A549 (cell line): Measurements from ENCODE around the gene HOXA5. TPM values are rescaled to one million over a fixed set of nuclear protein-coding genes. Genes with fewer than 3 reads are reported as not detected.
A peak's percentile ranks its signal among the peaks of the same experiment; 100 is the strongest.

Experiments
- ATAC-seq, 2 experiments: fragments of 200-7000 bp in 1 of 2; fragments of >200 bp in 1 of 2; cut with Nextera tagmentation in 1 of 2; cut with Tn5 transposase in 1 of 2; 3 replicates each; pipeline versions ENCODE4 v1.8.0 to v1.9.1; 2018 to 2020; ENCODE audit warnings: mild to moderate bottlenecking in 1 of 2, moderate library complexity in 1 of 2
- CTCF ChIA-PET: fragments of 300-600 bp; sonication (Branson Sonifier 250); formaldehyde crosslinking; extraction: SDS; loops from one replicate; lab custom pipeline; 2021; ENCODE audit warnings: antibody characterized with exemption, inconsistent platforms; lab: Yijun Ruan, JAX
- POLR2A ChIA-PET: fragments of 350-600 bp; formaldehyde crosslinking; extraction: SDS; loops from one replicate; lab custom pipeline; 2021; ENCODE audit warnings: antibody characterized with exemption, inconsistent platforms; lab: Yijun Ruan, JAX
- DNase-seq, 2 experiments: peaks; one replicate each; pipeline versions ENCODE4 v3.0.0 to v3.0.0-alpha.2; 2011 to 2016; ENCODE audit warnings: low read depth in 1 of 2, low spot score in 1 of 2
- FAIRE-seq: peaks from 2 replicates; lab custom pipeline; 2011; peaks lifted over from hg19 to GRCh38; lab: Jason Lieb, UNC
- H3K27ac ChIP-seq, 2 experiments: fragments of >200 bp; sonication (Bioruptor Twin); formaldehyde crosslinking; 3 replicates each; pipeline ENCODE4 v1.5.1; 2016 to 2017
- H3K4me1 ChIP-seq: fragments of >200 bp; sonication (Bioruptor Twin); formaldehyde crosslinking; 3 replicates; pipeline ENCODE4 v1.6.1; 2016
- H3K4me2 ChIP-seq: fragments of >200 bp; sonication (Bioruptor Twin); formaldehyde crosslinking; 3 replicates; pipeline ENCODE4 v1.6.1; 2016
- H3K4me3 ChIP-seq: fragments of >200 bp; sonication (Bioruptor Twin); formaldehyde crosslinking; 3 replicates; pipeline ENCODE4 v1.5.1; 2016
- H3K9me3 ChIP-seq: fragments of >200 bp; sonication (Bioruptor Twin); formaldehyde crosslinking; 3 replicates; pipeline ENCODE4 v1.6.1; 2016
- ATOH8 ChIP-seq: fragments of 250-450 bp; sonication (Bioruptor Pico); IDR thresholded peaks from 2 replicates; pipeline ENCODE4 v1.5.0; 2020; ENCODE audit warnings: low read depth, mild to moderate bottlenecking, moderate library complexity
- BCL3 ChIP-seq: fragments of >200 bp; sonication (Bioruptor Twin); formaldehyde crosslinking; IDR thresholded peaks from 3 replicates; pipeline ENCODE4 v1.6.1; 2016
- BHLHE40 ChIP-seq: IDR thresholded peaks from 2 replicates; pipeline ENCODE4 v1.6.1; 2012; ENCODE audit warnings: low read depth, low read length, inconsistent platforms
- CEBPB ChIP-seq, 2 experiments: fragments of >200 bp in 1 of 2; sonication (Bioruptor Twin) in 1 of 2; formaldehyde crosslinking in 1 of 2; IDR thresholded peaks; 2 replicates each; pipeline ENCODE4 v1.6.1; 2012 to 2016
- CHD4 ChIP-seq: fragments of 200-600 bp; sonication (generic); IDR thresholded peaks from 2 replicates; pipeline ENCODE4 v1.6.1; 2016; ENCODE audit warnings: antibody characterized with exemption, mild to moderate bottlenecking, borderline replicate concordance
- E2F6 ChIP-seq: IDR thresholded peaks from 2 replicates; pipeline ENCODE4 v1.6.1; 2012; ENCODE audit warnings: low read depth, borderline replicate concordance
- EP300 ChIP-seq, 2 experiments: fragments of >200 bp; sonication (Bioruptor Twin); formaldehyde crosslinking; IDR thresholded peaks; 2 replicates in 1 of 2; 3 replicates in 1 of 2; pipeline ENCODE4 v1.6.1; 2016 to 2017
- FOSL2 ChIP-seq, 2 experiments: fragments of 450-650 bp in 1 of 2; fragments of >200 bp in 1 of 2; sonication (Bioruptor Twin) in 1 of 2; formaldehyde crosslinking; IDR thresholded peaks; 2 replicates each; pipeline versions ENCODE4 v1.5.0 to v1.6.1; 2016 to 2020; ENCODE audit warnings: mild to moderate bottlenecking in 1 of 2, moderate library complexity in 1 of 2
- HEYL ChIP-seq: fragments of 250-450 bp; sonication (Bioruptor Pico); IDR thresholded peaks from 2 replicates; pipeline ENCODE4 v1.8.0; 2021; ENCODE audit warnings: mild to moderate bottlenecking, moderate library complexity
- MAFK ChIP-seq: fragments of 450-650 bp; IDR thresholded peaks from 2 replicates; pipeline ENCODE4 v1.6.1; 2014; ENCODE audit not compliant: partially characterized antibody
- MAX ChIP-seq: IDR thresholded peaks from 2 replicates; pipeline ENCODE4 v1.6.1; 2012
- MAZ ChIP-seq: fragments of 150-350 bp; IDR thresholded peaks from 2 replicates; pipeline ENCODE4 v1.6.1; 2014; ENCODE audit warnings: antibody characterized with exemption, low read depth, low read length, borderline replicate concordance
- NFE2L2 ChIP-seq: fragments of 150-350 bp; conservative IDR thresholded peaks from 2 replicates; pipeline ENCODE4 v1.6.1; 2014; ENCODE audit warnings: low read length
- POLR2A ChIP-seq: IDR thresholded peaks from 2 replicates; pipeline ENCODE4 v1.6.1; 2012; ENCODE audit warnings: mild to moderate bottlenecking, low read length
- RAD21 ChIP-seq, 2 experiments: fragments of >200 bp in 1 of 2; sonication (Bioruptor Twin) in 1 of 2; formaldehyde crosslinking in 1 of 2; IDR thresholded peaks in 1 of 2; conservative IDR thresholded peaks in 1 of 2; 2 replicates in 1 of 2; 3 replicates in 1 of 2; pipeline ENCODE4 v1.6.1; 2012 to 2018; ENCODE audit warnings: inconsistent platforms in 1 of 2
- RARB ChIP-seq: fragments of 250-450 bp; sonication (Bioruptor Pico); IDR thresholded peaks from 2 replicates; pipeline ENCODE4 v1.8.0; 2021; ENCODE audit warnings: mild to moderate bottlenecking, moderate library complexity
- RCOR1 ChIP-seq: fragments of 150-350 bp; IDR thresholded peaks from 2 replicates; pipeline ENCODE4 v1.6.1; 2014; ENCODE audit warnings: antibody characterized with exemption, low read length, low read depth
- REST ChIP-seq: fragments of 200-600 bp; sonication (generic); IDR thresholded peaks from 2 replicates; pipeline ENCODE4 v1.6.1; 2016; ENCODE audit warnings: antibody characterized with exemption, mild to moderate bottlenecking, moderate library complexity
- SMC3 ChIP-seq: fragments of >200 bp; sonication (Bioruptor Twin); formaldehyde crosslinking; IDR thresholded peaks from 3 replicates; pipeline ENCODE4 v1.6.1; 2018; ENCODE audit warnings: inconsistent platforms
- TFCP2L1 ChIP-seq: fragments of 250-450 bp; sonication (Bioruptor Pico); IDR thresholded peaks from 2 replicates; pipeline ENCODE4 v1.5.0; 2021; ENCODE audit warnings: mild to moderate bottlenecking
- ZFP36 ChIP-seq: fragments of 450-650 bp; IDR thresholded peaks from 2 replicates; pipeline ENCODE4 v1.6.1; 2014; ENCODE audit warnings: borderline replicate concordance; ENCODE audit not compliant: partially characterized antibody
- ZNF302 ChIP-seq: fragments of 250-450 bp; sonication (Bioruptor Pico); IDR thresholded peaks from 2 replicates; pipeline ENCODE4 v1.9.0; 2021; ENCODE audit warnings: inconsistent platforms, mild to moderate bottlenecking, moderate library complexity
- ZSCAN20 ChIP-seq: fragments of 250-450 bp; sonication (Bioruptor Pico); IDR thresholded peaks from 2 replicates; pipeline ENCODE4 v1.8.0; 2022; ENCODE audit warnings: mild to moderate bottlenecking, moderate library complexity
- WGBS: methylation state at CpG from one replicate; pipeline ENCODE4 v1.1.6; 2017; ENCODE audit errors: missing lambda C conversion rate; 5-methylcytosine and 5-hydroxymethylcytosine counted together
- polyA plus RNA-seq, 4 experiments: library from polyadenylated mRNA; depleted of rRNA in 3 of 4; stranded (reverse); fragments of >200 nt; fragmentation: RNase III in 1 of 4; extraction: RNeasy Plus Mini Kit Qiagen cat#74134 plus additional on column Dnase treatment in 1 of 4; gene quantifications; 2 replicates in 3 of 4; 3 replicates in 1 of 4; pipeline ENCODE4 v1.2.3, GENCODE V29; 2011 to 2017

HOXA5 gene
- polyA plus RNA-seq, 2 of the 4 experiments (the other 2 are of a cell fraction), result 4.0 to 6.5 TPM

- no peak for FAIRE-seq
- Histone ChIP-seq H3K27ac (peak overlapping the region in 1 of 2 experiments; percentile 82; a peak in 1 of 6 replicates), H3K4me3 (no peak overlapping the region), H3K4me2 (peak overlapping the region; percentile 5; the same call in 1 of the 3 replicates), H3K9me3 (no peaks in the 10 kb centered on the region), H3K4me1 (peaks cover 52% of the 10 kb centered on the region)
- 93% methylated on average over 2 of the region's 2 CpGs for WGBS
- DNase-seq, result peak in 1 of 2 experiments; percentile 36
- no peak for TF ChIP-seq REST
- no peak for TF ChIP-seq BHLHE40
- no peak for TF ChIP-seq TFCP2L1
- no peak for TF ChIP-seq FOSL2 (IDR thresholded peaks at IDR 0.05)
- no peak for TF ChIP-seq FOSL2 (CRISPR knock-in tag; IDR thresholded peaks at IDR 0.05)
- no peak for TF ChIP-seq SMC3
- TF ChIP-seq MAFK, result no peak
- no peak for TF ChIP-seq RARB (CRISPR knock-in tag)
- TF ChIP-seq MAX, result no peak
- TF ChIP-seq NFE2L2, result no peak
- no peak for TF ChIP-seq MAZ
- TF ChIP-seq HEYL (CRISPR knock-in tag), result no peak
- TF ChIP-seq ZFP36, result no peak
- no peak for TF ChIP-seq E2F6
- no peak for TF ChIP-seq ATOH8
- no peak for TF ChIP-seq BCL3
- no peak for TF ChIP-seq ZSCAN20
- TF ChIP-seq POLR2A, result no peak
- POLR2A ChIA-PET, result no interaction called here
- CTCF ChIA-PET, result no interaction called here
- no peak for ATAC-seq
Measured at GRCh38 chr7:27137640-27138315, 5.7 kb downstream of the HOXA5 start.

- no peak for ATAC-seq
- no peak for DNase-seq
- TF ChIP-seq ZNF302 (CRISPR knock-in tag) (no peak), ATOH8 (no peak), RCOR1 (no peak), CHD4 (no peak), EP300 (IDR thresholded peaks at IDR 0.05) (0 out of 5 replicates have a peak, but pooled peaks of 1 of the 2 experiments have one; percentile 18), RAD21 (conservative IDR thresholded peaks at IDR 0.05 in 1 of 2, IDR thresholded peaks at IDR 0.05 in 1 of 2) (0 out of 5 replicates have a peak, but pooled peaks of 1 of the 2 experiments have one; percentile 8), CEBPB (IDR thresholded peaks at IDR 0.05) (0 out of 4 replicates have a peak, but pooled peaks of 1 of the 2 experiments have one; percentile 6)
- CTCF ChIA-PET, result interaction anchor here (1.0 to 1.5 kb wide), 4 partner anchors 9 to 442 kb away, joined by 3 to 5 read pairs (median 4); partner anchors contain the start of gene HOXA5
- POLR2A ChIA-PET, result interaction anchor here (1.1 kb wide), 1 partner anchor 11 kb away, joined by 3 read pairs; no protein-coding TSS in a partner anchor
- no peaks in the 10 kb centered on the region for H3K9me3 ChIP-seq
- H3K4me2 ChIP-seq, result peak overlapping the region; percentile 22
- no peak for FAIRE-seq
- peaks cover 53% of the 10 kb centered on the region for H3K4me1 ChIP-seq
- H3K4me3 ChIP-seq, result no peak overlapping the region
- H3K27ac ChIP-seq, result peak overlapping the region in 1 of 2 experiments; percentile 82; a peak in 4 of 6 replicates
- 54% methylated on average over 2 of the region's 2 CpGs for WGBS
Measured at GRCh38 chr7:27134392-27134791, 9.1 kb downstream of the HOXA5 start.
